A673 (cell line): ENCODE results near the gene CSRP3. TPM values are rescaled to one million over a fixed set of nuclear protein-coding genes. Genes with fewer than 3 reads are reported as not detected.

Experiments
- BruUV-seq: library from RNA; stranded (reverse); fragments of 400-500 nt; replicated peaks from 2 replicates; lab custom pipeline; 2021; lab: Mats Ljungman, UMichigan
- CTCF ChIA-PET: fragments of 300-600 bp; sonication (Branson Sonifier 250); formaldehyde crosslinking; loops from one replicate; lab custom pipeline; 2022; ENCODE audit warnings: antibody characterized with exemption; lab: Charles Lee
- POLR2A ChIA-PET: fragments of 300-600 bp; sonication (Branson Sonifier 250); formaldehyde crosslinking; loops from one replicate; lab custom pipeline; 2022; ENCODE audit warnings: antibody characterized with exemption; ENCODE audit not compliant: low non-redundant PET; lab: Charles Lee
- DNase-seq: peaks from one replicate; pipeline ENCODE4 v3.0.0-alpha.2; 2015; ENCODE audit warnings: low spot score
- H3K27ac ChIP-seq: fragments of 200-600 bp; sonication (generic); 2 replicates; pipeline ENCODE4 v1.5.1; 2016; ENCODE audit warnings: mixed run types, low read depth, mild to moderate bottlenecking, mixed read lengths, antibody characterized with exemption, low read length; ENCODE audit not compliant: poor library complexity, severe bottlenecking
- H3K27me3 ChIP-seq: fragments of 200-600 bp; sonication (generic); replicated peaks from 2 replicates; pipeline ENCODE4 v1.6.1; 2017; ENCODE audit warnings: mixed run types, low read depth, mild to moderate bottlenecking, mixed read lengths, antibody characterized with exemption, low read length; ENCODE audit not compliant: insufficient read depth, poor library complexity
- H3K36me3 ChIP-seq: fragments of 200-600 bp; sonication (generic); 2 replicates; pipeline ENCODE4 v1.6.1; 2016; ENCODE audit warnings: mixed run types, mild to moderate bottlenecking, mixed read lengths, antibody characterized with exemption, low read length; ENCODE audit not compliant: insufficient read depth, poor library complexity, severe bottlenecking
- H3K4me1 ChIP-seq: fragments of 200-600 bp; sonication (generic); 2 replicates; pipeline ENCODE4 v1.6.1; 2017; ENCODE audit warnings: mixed run types, mild to moderate bottlenecking, mixed read lengths, antibody characterized with exemption, low read length; ENCODE audit not compliant: insufficient read depth, poor library complexity, severe bottlenecking
- H3K4me3 ChIP-seq: fragments of 200-600 bp; sonication (generic); 2 replicates; pipeline ENCODE4 v1.5.1; 2016; ENCODE audit warnings: low read depth, mixed run types, mild to moderate bottlenecking, mixed read lengths, low read length; ENCODE audit not compliant: poor library complexity, severe bottlenecking
- H3K9me3 ChIP-seq: fragments of 200-600 bp; sonication (generic); 2 replicates; pipeline ENCODE4 v1.6.1; 2016; ENCODE audit warnings: mixed run types, low read depth, mild to moderate bottlenecking, mixed read lengths, antibody characterized with exemption, low read length; ENCODE audit not compliant: poor library complexity, severe bottlenecking
- EZH2 ChIP-seq: fragments of 200-600 bp; sonication (generic); IDR thresholded peaks from 2 replicates; pipeline ENCODE4 v1.6.1; 2017; ENCODE audit warnings: borderline replicate concordance, low read depth, mild to moderate bottlenecking, mixed read lengths, antibody characterized with exemption, low read length; ENCODE audit not compliant: poor library complexity, severe bottlenecking
- intact Hi-C: fragments of 100-400 bp; cut with micrococcal nuclease; formaldehyde crosslinking; loops from one replicate; pipeline ENCODE4 v1.10.0; 2022; ENCODE audit not compliant: unreplicated experiment
- total RNA-seq: library from RNA; stranded (reverse); gene quantifications from 2 replicates; pipeline ENCODE4 v1.2.3, GENCODE V29; 2021
- TF ChIP-seq, protein P1 (sequence below): fragments of 300-800, 200-600 bp; sonication (generic); conservative IDR thresholded peaks from 2 replicates; pipeline ENCODE4 v1.5.1; 2017; ENCODE audit warnings: low read depth, mild to moderate bottlenecking, antibody characterized with exemption, low read length, moderate library complexity, mixed read lengths

CSRP3 gene
- total RNA-seq, 1 experiment from 2014 or later = not detected

DNA sequence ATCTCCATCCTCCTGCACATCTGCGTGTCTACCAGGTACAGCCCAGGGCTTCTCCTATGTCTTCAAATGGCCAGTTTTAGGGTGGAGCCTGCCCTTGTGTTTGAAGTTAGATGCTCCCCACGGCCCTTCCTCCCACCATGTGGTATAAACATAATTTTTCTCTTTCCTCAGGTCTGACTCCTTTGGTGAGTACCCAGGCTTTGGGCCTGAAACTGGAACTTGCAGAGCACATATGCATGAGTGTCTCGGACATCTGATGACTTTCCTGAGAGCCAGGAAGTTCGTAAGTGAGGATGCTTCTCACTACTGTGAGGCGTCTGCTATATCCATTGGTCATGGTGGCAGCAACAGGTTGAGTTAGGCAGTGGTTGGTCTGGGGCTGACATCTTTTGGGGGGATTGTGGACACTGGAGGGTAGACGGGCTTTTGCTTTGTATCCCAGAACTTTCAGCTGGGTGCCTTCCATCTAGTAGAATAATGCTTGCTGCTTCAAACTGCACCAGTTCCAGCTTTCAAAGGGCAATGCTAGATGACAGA is 16.2 kb downstream of the CSRP3 start:
- DNase-seq = no peak
- peaks cover 16% of the 10 kb centered on the region for H3K4me1 ChIP-seq
- no peaks in the 10 kb centered on the region for H3K27me3 ChIP-seq
- CTCF ChIA-PET = no interaction called here
- H3K9me3 ChIP-seq = no peaks in the 10 kb centered on the region
- POLR2A ChIA-PET = no interaction called here
- no peak overlapping the region for H3K27ac ChIP-seq
- H3K4me3 ChIP-seq = no peak overlapping the region
- no peaks in the 10 kb centered on the region for H3K36me3 ChIP-seq
- intact Hi-C loops = no loop called here
- BruUV-seq = no TSS peak
- no peak for TF ChIP-seq EZH2
- TF ChIP-seq, protein P1, sequence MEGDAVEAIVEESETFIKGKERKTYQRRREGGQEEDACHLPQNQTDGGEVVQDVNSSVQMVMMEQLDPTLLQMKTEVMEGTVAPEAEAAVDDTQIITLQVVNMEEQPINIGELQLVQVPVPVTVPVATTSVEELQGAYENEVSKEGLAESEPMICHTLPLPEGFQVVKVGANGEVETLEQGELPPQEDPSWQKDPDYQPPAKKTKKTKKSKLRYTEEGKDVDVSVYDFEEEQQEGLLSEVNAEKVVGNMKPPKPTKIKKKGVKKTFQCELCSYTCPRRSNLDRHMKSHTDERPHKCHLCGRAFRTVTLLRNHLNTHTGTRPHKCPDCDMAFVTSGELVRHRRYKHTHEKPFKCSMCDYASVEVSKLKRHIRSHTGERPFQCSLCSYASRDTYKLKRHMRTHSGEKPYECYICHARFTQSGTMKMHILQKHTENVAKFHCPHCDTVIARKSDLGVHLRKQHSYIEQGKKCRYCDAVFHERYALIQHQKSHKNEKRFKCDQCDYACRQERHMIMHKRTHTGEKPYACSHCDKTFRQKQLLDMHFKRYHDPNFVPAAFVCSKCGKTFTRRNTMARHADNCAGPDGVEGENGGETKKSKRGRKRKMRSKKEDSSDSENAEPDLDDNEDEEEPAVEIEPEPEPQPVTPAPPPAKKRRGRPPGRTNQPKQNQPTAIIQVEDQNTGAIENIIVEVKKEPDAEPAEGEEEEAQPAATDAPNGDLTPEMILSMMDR = no peak

DNA sequence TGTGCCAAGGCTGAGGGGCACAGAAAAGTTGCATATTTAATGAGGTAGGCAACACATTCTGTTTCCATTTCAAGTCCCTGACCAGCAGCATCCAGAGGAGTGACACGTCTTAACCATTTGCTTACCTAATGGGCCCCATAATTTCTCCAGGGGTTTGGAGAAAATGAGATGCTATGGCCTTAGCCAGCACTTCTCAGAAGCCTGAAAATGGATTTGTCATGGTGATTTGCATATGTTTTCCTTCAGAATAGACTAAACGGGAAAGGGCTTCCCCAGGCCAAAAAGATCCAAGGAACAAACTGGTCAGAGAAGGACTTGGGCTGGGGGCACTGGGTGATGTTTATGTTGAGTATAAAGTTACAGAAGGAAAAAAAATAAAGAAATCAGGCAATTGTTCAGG is 16.7 kb downstream of the CSRP3 start:
- no peaks in the 10 kb centered on the region for H3K36me3 ChIP-seq
- no peak overlapping the region for H3K4me3 ChIP-seq
- BruUV-seq = no TSS peak
- H3K27ac ChIP-seq = no peak overlapping the region
- peak; percentile 63 for DNase-seq
- H3K27me3 ChIP-seq = no peaks in the 10 kb centered on the region
- TF ChIP-seq, protein P1 = no peak
- TF ChIP-seq EZH2 = no peak
- H3K9me3 ChIP-seq = no peaks in the 10 kb centered on the region
- ChIA-PET POLR2A (no interaction called here), CTCF (no interaction called here)
- H3K4me1 ChIP-seq = peaks cover 16% of the 10 kb centered on the region
- intact Hi-C loops = no loop called here

GRCh38 chr11:19183646-19184045 is 18.1 kb downstream of the CSRP3 start:
- POLR2A ChIA-PET = no interaction called here
- intact Hi-C loops = no loop called here
- Histone ChIP-seq H3K27me3 (no peaks in the 10 kb centered on the region), H3K27ac (no peak overlapping the region), H3K9me3 (no peaks in the 10 kb centered on the region), H3K4me3 (no peak overlapping the region), H3K36me3 (no peaks in the 10 kb centered on the region), H3K4me1 (peaks cover 16% of the 10 kb centered on the region)
- BruUV-seq = no TSS peak
- DNase-seq = peak; percentile 76
- CTCF ChIA-PET = no interaction called here
- no peak for TF ChIP-seq EZH2
- TF ChIP-seq, protein P1 = no peak
